T-helper 22 cell (primary cell): ENCODE measurements around the gene SGCD.

Experiments
- DNase-seq: peaks from one replicate; pipeline ENCODE4 v3.0.0-alpha.2; 2020; ENCODE audit warnings: low read depth

Gene SGCD

GRCh38 chr5:156694598-156694997 lies 367.6 kb downstream of the SGCD start:
- DNase-seq = no peak

- no peak for DNase-seq
Measured at GRCh38 chr5:156695774-156696173, 368.8 kb downstream of the SGCD start.

GRCh38 chr5:156698323-156698722 lies 371.4 kb downstream of the SGCD start:
- DNase-seq = no peak

- DNase-seq = no peak
Measured at GRCh38 chr5:156699147-156699546, 372.2 kb downstream of the SGCD start.

- no peak for DNase-seq
Measured at GRCh38 chr5:156704139-156704538, 377.2 kb downstream of the SGCD start.

- DNase-seq = no peak
Measured at GRCh38 chr5:156706631-156707030, 379.7 kb downstream of the SGCD start.

- DNase-seq = no peak
Measured at GRCh38 chr5:156707750-156708149, 380.8 kb downstream of the SGCD start.

- no peak for DNase-seq
Measured at GRCh38 chr5:156715287-156715686, 388.3 kb downstream of the SGCD start.

- no peak for DNase-seq
Measured at GRCh38 chr5:156716591-156717380, 389.8 kb downstream of the SGCD start.

- no peak for DNase-seq
Measured at GRCh38 chr5:156718985-156719384, 392.0 kb downstream of the SGCD start.

- no peak for DNase-seq
Measured at GRCh38 chr5:156722358-156722757, 395.4 kb downstream of the SGCD start.

- DNase-seq = no peak
Measured at GRCh38 chr5:156735477-156735876, 408.5 kb downstream of the SGCD start.

GRCh38 chr5:156741516-156741915 lies 414.6 kb downstream of the SGCD start:
- no peak for DNase-seq

GRCh38 chr5:156753846-156754245 lies 426.9 kb downstream of the SGCD start:
- no peak for DNase-seq

GRCh38 chr5:156755421-156756087 lies 428.6 kb downstream of the SGCD start:
- DNase-seq = no peak

- DNase-seq = no peak
Measured at GRCh38 chr5:156758011-156758791, 431.2 kb downstream of the SGCD start.

GRCh38 chr5:156759156-156759555 lies 432.2 kb downstream of the SGCD start:
- DNase-seq = no peak

- DNase-seq = no peak
Measured at GRCh38 chr5:156762771-156763170, 435.8 kb downstream of the SGCD start.

- DNase-seq = no peak
Measured at GRCh38 chr5:156764176-156764971, 437.4 kb downstream of the SGCD start.

GRCh38 chr5:156774273-156774672 lies 447.3 kb downstream of the SGCD start:
- DNase-seq = no peak

- no peak for DNase-seq
Measured at GRCh38 chr5:156778139-156778706, 451.3 kb downstream of the SGCD start.

- no peak for DNase-seq
Measured at GRCh38 chr5:156778752-156779151, 451.8 kb downstream of the SGCD start.
